Measurements from ENCODE around the gene BEST2. TPM values are rescaled to one million over a fixed set of nuclear protein-coding genes. Genes with fewer than 3 reads are reported as not detected.
"Not testable (repeated sequence)": the region's sequence is repeated elsewhere in the genome, so short reads cannot be mapped to it uniquely, and the experiment has no call there.

BEST2 gene
- total RNA-seq, 2 donors from 2014 or later: not detected

DNA sequence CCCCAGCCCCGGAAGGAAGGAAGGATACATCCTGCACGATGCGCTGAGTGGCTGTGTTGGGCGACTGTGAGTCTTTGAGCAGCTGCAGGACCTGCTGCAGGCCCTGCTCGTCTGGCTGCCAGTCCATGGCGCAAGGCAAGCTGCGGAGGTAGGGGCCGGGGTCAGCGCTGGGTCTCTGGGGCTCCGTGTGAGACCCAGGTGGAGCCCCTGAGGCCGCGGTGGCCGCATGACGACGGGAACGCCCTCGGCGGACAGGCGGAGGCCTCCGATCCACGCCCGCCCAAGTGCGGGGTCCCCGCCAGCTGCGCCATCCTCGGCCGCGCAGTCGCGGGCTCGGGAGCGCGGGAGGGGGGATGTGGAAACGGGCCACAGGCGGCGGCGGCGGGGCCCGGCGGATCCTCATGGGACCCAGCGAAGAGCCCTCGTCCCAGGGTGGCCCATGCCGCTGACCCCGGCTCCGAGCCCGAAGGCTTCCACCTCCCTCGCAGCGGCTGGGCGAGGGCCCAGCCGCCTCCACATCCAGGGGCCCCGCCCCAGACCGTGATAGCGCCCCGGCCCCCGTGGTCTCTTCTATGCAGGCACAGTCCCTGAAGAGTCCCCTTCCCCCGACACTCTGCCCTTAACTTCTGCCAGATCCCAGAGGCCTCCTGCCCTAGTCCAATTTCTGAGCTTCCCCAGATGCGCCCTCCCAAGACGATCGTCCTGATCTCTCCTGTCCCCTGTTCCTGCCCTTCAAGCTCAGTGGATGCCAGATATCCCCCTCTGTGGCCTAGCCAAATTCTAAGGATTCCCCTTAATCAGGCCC lies 30.5 kb upstream of the BEST2 start:
- Histone ChIP-seq H3K27me3 (no peaks in the 10 kb centered on the region), H3K4me3 (peak overlapping the region; percentile 64 to 83), H3K9me3 (no peaks in the 10 kb centered on the region), H3K4me1 (peaks cover 0 to 40% of the 10 kb centered on the region in 2 donors), H3K27ac (peak overlapping the region; percentile 97), H3K36me3 (peaks cover 24% of the 10 kb centered on the region)
- TF ChIP-seq CTCF (IDR thresholded peaks at IDR 0.05): no peak
- DNase-seq (ENCODE audit: low spot score): no peak

DNA sequence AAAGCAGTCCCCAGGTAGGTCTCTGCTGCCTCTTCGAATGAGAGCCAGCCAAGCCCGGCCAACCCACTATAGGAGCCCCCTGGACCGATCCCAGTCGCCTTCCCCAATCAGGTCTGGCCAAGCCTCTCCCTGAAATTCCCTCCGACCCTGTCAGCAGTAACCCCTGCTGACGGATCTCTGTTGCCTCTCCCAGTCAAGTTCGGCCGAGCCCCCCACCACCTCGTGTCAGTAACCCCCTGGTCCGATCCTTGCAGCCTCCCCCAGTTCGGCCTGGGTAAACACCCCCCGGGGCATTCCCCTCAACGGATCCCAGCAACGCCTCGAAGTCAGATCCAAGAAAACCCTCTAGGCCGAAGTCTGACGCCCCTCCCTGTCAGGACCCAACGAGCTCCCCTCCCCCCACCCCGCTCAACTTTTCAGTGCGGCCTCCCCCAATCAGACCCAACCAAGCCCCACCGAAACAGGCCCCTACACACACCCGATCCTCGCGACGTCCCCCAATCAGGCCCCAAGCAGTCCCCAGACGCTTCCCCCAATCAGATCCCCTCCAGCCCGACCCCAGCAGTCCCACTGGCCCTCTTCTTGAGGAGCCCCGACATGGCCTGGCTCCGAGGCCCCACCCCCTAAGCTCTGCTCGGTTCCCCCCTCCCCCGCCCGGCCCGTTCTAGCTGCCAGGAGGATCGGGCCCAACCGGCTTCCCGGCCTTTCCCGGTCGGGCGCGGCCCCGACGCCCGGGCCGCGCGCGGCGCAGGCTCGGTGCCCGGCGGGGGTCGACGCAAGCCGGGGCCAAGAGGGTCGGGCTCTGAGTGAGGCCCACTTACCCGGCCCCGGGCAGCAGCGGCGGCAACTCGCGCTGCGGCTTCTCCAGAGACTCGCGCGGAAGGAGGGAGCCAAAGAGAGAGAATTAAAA lies 29.7 kb upstream of the BEST2 start:
- Histone ChIP-seq H3K36me3 (peaks cover 18% of the 10 kb centered on the region), H3K27me3 (no peaks in the 10 kb centered on the region), H3K4me1 (peaks cover 0 to 40% of the 10 kb centered on the region in 2 donors), H3K27ac (peak overlapping the region; percentile 97), H3K4me3 (peak overlapping the region; percentile 64 to 83), H3K9me3 (no peaks in the 10 kb centered on the region)
- TF ChIP-seq CTCF (IDR thresholded peaks at IDR 0.05): no peak
- DNase-seq (ENCODE audit: low spot score): no peak

DNA sequence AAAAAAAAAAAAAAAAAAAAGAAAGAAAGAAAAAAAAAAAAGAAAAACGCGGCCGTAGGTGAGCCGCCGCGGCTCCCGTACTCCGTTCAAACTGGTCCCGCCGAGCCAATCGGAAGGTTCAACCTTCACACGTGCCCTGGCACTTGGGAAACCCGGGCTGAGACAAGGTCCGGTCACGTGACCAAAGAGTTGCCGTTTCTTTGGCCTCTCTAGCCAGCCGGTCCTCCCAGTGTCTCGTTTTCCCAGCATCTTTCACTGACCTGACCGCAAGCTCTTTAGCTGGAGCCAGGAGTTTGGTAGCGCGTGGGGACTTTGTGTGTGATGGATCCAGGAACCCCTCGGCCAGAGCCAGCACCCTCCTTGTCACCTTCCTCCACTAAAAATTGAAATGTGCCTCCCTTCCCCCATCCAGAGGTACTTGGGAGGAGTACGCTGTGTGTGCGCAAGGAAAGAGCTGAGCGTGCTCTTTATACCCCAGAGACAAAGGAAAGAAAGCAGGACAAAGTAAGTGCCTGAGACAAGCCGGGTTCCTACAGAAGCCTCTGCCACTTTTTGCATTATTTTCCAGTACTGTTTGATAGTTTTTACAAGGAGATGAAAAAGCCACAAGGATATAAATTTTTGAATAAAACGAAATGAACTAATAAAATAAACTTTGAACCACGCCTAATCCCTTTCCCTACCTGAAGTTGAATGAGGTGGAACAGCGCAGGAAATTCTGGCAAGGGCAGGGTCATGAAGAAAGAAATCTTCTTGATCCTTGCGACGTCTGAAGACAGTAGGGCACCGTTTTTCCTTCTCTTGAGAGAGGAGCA lies 28.8 kb upstream of the BEST2 start:
- Histone ChIP-seq H3K4me1 (peaks cover 0 to 40% of the 10 kb centered on the region in 2 donors), H3K4me3 (peak overlapping the region; percentile 64 to 83), H3K9me3 (no peaks in the 10 kb centered on the region), H3K36me3 (peaks cover 13% of the 10 kb centered on the region), H3K27me3 (no peaks in the 10 kb centered on the region), H3K27ac (peak overlapping the region; percentile 97)
- peak; percentile 99 for DNase-seq (ENCODE audit: low spot score)
- no peak for TF ChIP-seq CTCF (IDR thresholded peaks at IDR 0.05)

DNA sequence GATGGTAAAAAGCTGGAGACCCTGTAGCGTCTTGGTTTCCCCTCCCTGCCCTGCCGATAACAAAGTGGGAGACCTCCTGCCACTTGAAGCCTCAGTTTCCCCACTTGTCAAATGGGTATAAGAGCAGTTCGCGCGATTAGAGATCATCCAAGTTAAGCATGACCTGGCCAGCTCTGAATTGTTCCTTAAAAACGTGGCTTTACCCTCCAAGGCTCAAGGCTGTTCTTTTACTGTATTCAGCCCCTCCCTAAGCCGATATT lies 28.3 kb upstream of the BEST2 start:
- H3K27me3 ChIP-seq: no peaks in the 10 kb centered on the region
- no peaks in the 10 kb centered on the region for H3K9me3 ChIP-seq
- peak overlapping the region; percentile 97 for H3K27ac ChIP-seq
- DNase-seq (ENCODE audit: low spot score): no peak
- H3K4me3 ChIP-seq: peak overlapping the region; percentile 64 to 83
- H3K36me3 ChIP-seq: peaks cover 16% of the 10 kb centered on the region
- peaks cover 0 to 40% of the 10 kb centered on the region in 2 donors for H3K4me1 ChIP-seq
- TF ChIP-seq CTCF (IDR thresholded peaks at IDR 0.05): no peak

- H3K27ac ChIP-seq: peak within 1 kb of the TSS; percentile 97
- peak within 1 kb of the TSS; percentile 64 to 83 for H3K4me3 ChIP-seq
These were observed 27.8 kb upstream of the BEST2 start, which contains the start of gene TNPO2 for GRCh38 chr19:12723641-12724426. TSS of gene TNPO2 (minus strand) at chr19:12723932. CDS start at chr19:12720977, 2,955 bp downstream.

DNA sequence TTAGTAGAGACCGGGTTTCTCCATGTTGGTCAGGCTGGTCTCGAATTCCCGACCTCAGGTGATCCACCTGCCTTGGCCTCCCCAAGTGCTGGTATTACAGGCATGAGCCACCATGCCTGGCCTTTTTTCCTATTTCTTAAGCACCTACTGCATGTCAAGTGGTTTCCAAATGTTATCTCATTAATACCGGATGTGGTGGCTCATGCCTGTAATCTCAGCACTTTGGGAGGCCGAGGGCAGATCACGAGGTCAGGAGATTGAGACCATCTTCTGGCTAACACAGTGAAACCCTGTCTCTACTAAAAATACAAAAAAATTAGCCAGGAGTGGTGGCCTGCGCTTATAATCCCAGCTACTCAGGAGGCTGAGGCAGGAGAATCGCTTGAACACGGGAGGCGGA lies 26.0 kb upstream of the BEST2 start:
- H3K27ac ChIP-seq; H3K27me3 ChIP-seq; H3K9me3 ChIP-seq; DNase-seq (ENCODE audit: low spot score); H3K4me3 ChIP-seq: not testable (repeated sequence)
- peaks cover 0 to 28% of the 10 kb centered on the region in 2 donors for H3K4me1 ChIP-seq
- H3K36me3 ChIP-seq: peaks cover 26% of the 10 kb centered on the region

More at GRCh38 chr19:12723641-12724426, 27.8 kb upstream of the BEST2 start, which contains the start of gene TNPO2:
- peaks cover 0 to 40% of the 10 kb centered on the region in 2 donors for H3K4me1 ChIP-seq
- H3K27me3 ChIP-seq: no peaks in the 10 kb centered on the region
- DNase-seq (ENCODE audit: low spot score): no peak
- H3K36me3 ChIP-seq: peaks cover 15% of the 10 kb centered on the region
- no peaks in the 10 kb centered on the region for H3K9me3 ChIP-seq
- TF ChIP-seq CTCF (IDR thresholded peaks at IDR 0.05): no peak
